Endometrial microvascular endothelial cells (primary cell): ENCODE data around the gene ITGB7. TPM values are rescaled to one million over a fixed set of nuclear protein-coding genes. Genes with fewer than 3 reads are reported as not detected.
"Not testable (repeated sequence)": the region's sequence is repeated elsewhere in the genome, so short reads cannot be mapped to it uniquely, and the experiment has no call there.

ENCODE experiments used
- in situ Hi-C: cut with HindIII; loops from 2 replicates; pipeline ENCODE4 v1.10.0; 2017; ENCODE audit warnings: low sequenced_read_pairs, low pct_unique_long_range_greater_than_20kb; ENCODE audit errors: inconsistent ontology term
- total RNA-seq: library from RNA; depleted of rRNA; stranded (reverse); fragments of >200 nt; gene quantifications from one replicate; pipeline ENCODE4 v1.2.3, GENCODE V29; 2015; ENCODE audit errors: inconsistent ontology term

The ITGB7 gene
- total RNA-seq, 1 donor from 2014 or later, result 0.93 TPM

- in situ Hi-C loops, result not testable (repeated sequence)
These were observed 44.0 kb downstream of the ITGB7 start for GRCh38 chr12:53163008-53163407.

- in situ Hi-C loops, result no loop called here
These were observed 45.7 kb downstream of the ITGB7 start for GRCh38 chr12:53161119-53161911.

- in situ Hi-C loops, result no loop called here
These were observed 46.4 kb downstream of the ITGB7 start for GRCh38 chr12:53160673-53161072.

GRCh38 chr12:53160000-53160399, 47.1 kb downstream of the ITGB7 start:
- in situ Hi-C loops, result no loop called here

GRCh38 chr12:53159195-53159839, 47.7 kb downstream of the ITGB7 start:
- in situ Hi-C loops, result no loop called here

GRCh38 chr12:53152390-53152789, 54.7 kb downstream of the ITGB7 start:
- in situ Hi-C loops, result no loop called here

- in situ Hi-C loops, result no loop called here
These were observed 56.0 kb downstream of the ITGB7 start for GRCh38 chr12:53151039-53151438.

- in situ Hi-C loops, result no loop called here
These were observed 59.4 kb downstream of the ITGB7 start for GRCh38 chr12:53147653-53148052.

GRCh38 chr12:53147181-53147580, 59.9 kb downstream of the ITGB7 start:
- in situ Hi-C loops, result no loop called here

GRCh38 chr12:53145383-53146260, 61.4 kb downstream of the ITGB7 start:
- in situ Hi-C loops, result no loop called here

- in situ Hi-C loops, result no loop called here
These were observed 63.7 kb downstream of the ITGB7 start for GRCh38 chr12:53143355-53143754.

Other genes with a start within 250 kb of the ITGB7 start
- gene EIF4B, start 200.8 kb downstream of the ITGB7 start, total RNA-seq, result 363 TPM
- gene TNS2, start 157.2 kb downstream of the ITGB7 start, total RNA-seq, result 43.2 TPM
- 34.1 TPM for gene SPRYD3, start 127.9 kb downstream of the ITGB7 start, total RNA-seq
- gene IGFBP6, start 109.6 kb downstream of the ITGB7 start, total RNA-seq, result 73.8 TPM
- not detected for gene SOAT2, start 103.8 kb downstream of the ITGB7 start, total RNA-seq
- 5.9 TPM for gene ZNF740, start 26.5 kb downstream of the ITGB7 start, total RNA-seq
- 4.6 TPM for gene CSAD, start 26.3 kb downstream of the ITGB7 start, total RNA-seq
- 23.5 TPM for gene RARG, start 25.0 kb upstream of the ITGB7 start, total RNA-seq
- gene ESPL1, start 61.0 kb upstream of the ITGB7 start, total RNA-seq, result 31.9 TPM
- gene PFDN5, start 88.3 kb upstream of the ITGB7 start, total RNA-seq, result 419 TPM
- gene MYG1, start 92.4 kb upstream of the ITGB7 start, total RNA-seq, result 55.1 TPM
- gene AAAS, start 114.4 kb upstream of the ITGB7 start, total RNA-seq, result 93.8 TPM
- gene SP7, start 129.1 kb upstream of the ITGB7 start, total RNA-seq, result not detected
- gene SP1, start 172.9 kb upstream of the ITGB7 start, total RNA-seq, result 34.6 TPM
- not detected for gene AMHR2, start 216.6 kb upstream of the ITGB7 start, total RNA-seq
- 91.8 TPM for gene PRR13, start 234.5 kb upstream of the ITGB7 start, total RNA-seq
- gene PCBP2, start 244.9 kb upstream of the ITGB7 start, total RNA-seq, result 407 TPM